Mesendoderm (in vitro differentiated cells): Measurements from ENCODE around the gene SAMD4A.

Experiments
- DNase-seq: peaks from one replicate; pipeline ENCODE4 v3.0.0; 2013
- H2AK5ac ChIP-seq: 2 replicates; pipeline ENCODE4 v1.6.1; 2013; ENCODE audit warnings: low read length, inconsistent platforms
- H2BK120ac ChIP-seq: 2 replicates; pipeline ENCODE4 v1.6.1; 2013; ENCODE audit warnings: low read depth, mild to moderate bottlenecking, low read length, moderate library complexity, mixed read lengths
- H2BK15ac ChIP-seq: replicated peaks from 2 replicates; pipeline ENCODE4 v1.6.1; 2013; ENCODE audit warnings: low read depth, mild to moderate bottlenecking, moderate library complexity
- H2BK5ac ChIP-seq: 2 replicates; pipeline ENCODE4 v1.6.1; 2013; ENCODE audit warnings: low read length, inconsistent platforms
- H3K18ac ChIP-seq: 2 replicates; pipeline ENCODE4 v1.6.1; 2013; ENCODE audit warnings: mild to moderate bottlenecking, low read length, mixed read lengths
- H3K23ac ChIP-seq: one replicate; pipeline ENCODE4 v1.6.1; 2013; ENCODE audit warnings: low read length
- H3K27ac ChIP-seq: 2 replicates; pipeline ENCODE4 v1.5.1; 2013; ENCODE audit warnings: low read depth, mild to moderate bottlenecking, inconsistent platforms, low read length, moderate library complexity
- H3K27me3 ChIP-seq: 2 replicates; pipeline ENCODE4 v1.6.1; 2013; ENCODE audit warnings: low read length, control low read depth, mild to moderate bottlenecking, inconsistent platforms; ENCODE audit not compliant: insufficient read depth, poor library complexity
- H3K36me3 ChIP-seq: 2 replicates; pipeline ENCODE4 v1.6.1; 2013; ENCODE audit warnings: low read length, inconsistent platforms; ENCODE audit not compliant: control insufficient read depth, insufficient read depth
- H3K4ac ChIP-seq: one replicate; pipeline ENCODE4 v1.6.1; 2013; ENCODE audit warnings: low read depth, mild to moderate bottlenecking, low read length, moderate library complexity
- H3K4me1 ChIP-seq: 2 replicates; pipeline ENCODE4 v1.6.1; 2013; ENCODE audit warnings: low read depth, low read length, inconsistent platforms; ENCODE audit not compliant: control insufficient read depth
- H3K4me2 ChIP-seq: 2 replicates; pipeline ENCODE4 v1.6.1; 2013; ENCODE audit warnings: low read length
- H3K4me3 ChIP-seq: 2 replicates; pipeline ENCODE4 v1.5.1; 2013; ENCODE audit warnings: mild to moderate bottlenecking, low read length
- H3K56ac ChIP-seq: one replicate; pipeline ENCODE4 v1.6.1; 2013; ENCODE audit warnings: low read length
- H3K79me1 ChIP-seq: 2 replicates; pipeline ENCODE4 v1.6.1; 2013; ENCODE audit warnings: low read length, inconsistent platforms
- H3K79me2 ChIP-seq: 2 replicates; pipeline ENCODE4 v1.6.1; 2013; ENCODE audit warnings: mild to moderate bottlenecking, low read length; ENCODE audit not compliant: control insufficient read depth, insufficient read depth
- H3K9ac ChIP-seq: 2 replicates; pipeline ENCODE4 v1.6.1; 2013; ENCODE audit warnings: low read length, inconsistent platforms
- H4K5ac ChIP-seq: one replicate; pipeline ENCODE4 v1.6.1; 2013; ENCODE audit warnings: low read length
- H4K8ac ChIP-seq: one replicate; pipeline ENCODE4 v1.6.1; 2013; ENCODE audit warnings: low read depth, mild to moderate bottlenecking, control low read depth, low read length, moderate library complexity
- WGBS: extraction: QIAGEN DNeasy Blood & Tissue Kit; methylation state at CpG from one replicate; pipeline ENCODE4 v1.1.7; 2013; ENCODE audit warnings: low lambda C conversion rate, missing lambda C conversion rate; ENCODE audit not compliant: insufficient coverage; ENCODE audit errors: extremely low coverage; 5-methylcytosine and 5-hydroxymethylcytosine counted together

The SAMD4A gene

DNA sequence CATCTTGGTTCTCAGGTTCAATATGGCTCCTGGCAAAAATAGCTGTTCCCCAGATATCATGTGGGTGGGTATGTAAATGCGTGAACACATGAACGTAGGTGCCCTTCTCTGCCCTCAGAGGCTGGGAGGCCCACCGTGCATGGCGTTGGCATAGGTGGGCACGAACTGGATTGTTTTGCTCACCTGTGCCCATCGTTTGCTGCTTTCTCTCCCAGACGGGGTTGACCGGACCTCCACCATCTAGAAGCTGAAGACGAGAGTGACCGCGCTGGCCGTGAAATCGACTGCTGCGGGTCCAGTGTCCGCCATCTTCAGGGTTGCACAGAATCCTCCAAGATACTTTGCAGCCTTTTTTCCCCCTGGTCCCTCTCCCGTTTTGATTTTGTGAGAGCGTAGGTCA lies 221.8 kb downstream of the SAMD4A start:
- no peak overlapping the region for H2BK5ac ChIP-seq
- no peak overlapping the region for H2BK120ac ChIP-seq
- no peaks in the 10 kb centered on the region for H3K79me1 ChIP-seq
- whole genome bisulfite sequencing: no CpG with 5 or more reads among the region's 17 CpGs
- H3K4me2 ChIP-seq: no peak overlapping the region
- DNase-seq: no peak
- no peak overlapping the region for H3K18ac ChIP-seq
- H3K4me1 ChIP-seq: no peaks in the 10 kb centered on the region
- H3K27me3 ChIP-seq: no peaks in the 10 kb centered on the region
- H3K56ac ChIP-seq: no peak overlapping the region
- no peak overlapping the region for H3K4me3 ChIP-seq
- H2AK5ac ChIP-seq: no peak overlapping the region
- no peak overlapping the region for H4K5ac ChIP-seq
- no peak overlapping the region for H4K8ac ChIP-seq
- no peaks in the 10 kb centered on the region for H3K79me2 ChIP-seq
- no peak overlapping the region for H3K23ac ChIP-seq
- H3K9ac ChIP-seq: no peak overlapping the region
- no peak overlapping the region for H3K27ac ChIP-seq
- no peak overlapping the region for H2BK15ac ChIP-seq
- no peak overlapping the region for H3K4ac ChIP-seq
- H3K36me3 ChIP-seq: peaks cover 1% of the 10 kb centered on the region

DNA sequence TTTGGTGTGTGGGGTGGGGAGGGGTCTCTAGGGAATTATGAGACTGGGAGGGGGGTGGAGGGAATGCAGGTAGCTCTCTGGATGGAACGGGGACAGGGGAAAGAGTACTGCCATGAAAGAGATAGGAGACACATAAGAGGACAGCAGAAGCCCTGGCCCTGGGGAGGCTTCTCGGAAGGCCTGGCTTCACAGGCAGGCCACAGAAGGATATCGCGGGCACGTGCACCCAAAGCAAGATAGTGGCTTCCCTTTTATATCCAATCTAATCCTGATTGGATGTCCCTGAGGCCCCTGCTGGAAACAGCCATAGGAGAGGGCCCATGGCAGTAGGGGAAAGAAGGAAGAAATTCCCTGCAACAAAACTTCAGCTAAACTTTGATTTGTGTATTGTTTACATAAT lies 222.2 kb downstream of the SAMD4A start:
- Histone ChIP-seq H3K4me2 (no peak overlapping the region), H3K9ac (no peak overlapping the region), H3K56ac (no peak overlapping the region), H3K79me2 (no peaks in the 10 kb centered on the region), H3K4ac (no peak overlapping the region), H3K18ac (no peak overlapping the region), H3K4me1 (no peaks in the 10 kb centered on the region), H2AK5ac (no peak overlapping the region), H3K4me3 (no peak overlapping the region), H4K8ac (no peak overlapping the region), H2BK15ac (no peak overlapping the region), H2BK120ac (no peak overlapping the region), H4K5ac (no peak overlapping the region), H3K79me1 (no peaks in the 10 kb centered on the region), H3K27me3 (no peaks in the 10 kb centered on the region), H2BK5ac (no peak overlapping the region), H3K36me3 (peaks cover 1% of the 10 kb centered on the region), H3K23ac (no peak overlapping the region), H3K27ac (no peak overlapping the region)
- no CpG with 5 or more reads among the region's 5 CpGs for WGBS
- DNase-seq: no peak

DNA sequence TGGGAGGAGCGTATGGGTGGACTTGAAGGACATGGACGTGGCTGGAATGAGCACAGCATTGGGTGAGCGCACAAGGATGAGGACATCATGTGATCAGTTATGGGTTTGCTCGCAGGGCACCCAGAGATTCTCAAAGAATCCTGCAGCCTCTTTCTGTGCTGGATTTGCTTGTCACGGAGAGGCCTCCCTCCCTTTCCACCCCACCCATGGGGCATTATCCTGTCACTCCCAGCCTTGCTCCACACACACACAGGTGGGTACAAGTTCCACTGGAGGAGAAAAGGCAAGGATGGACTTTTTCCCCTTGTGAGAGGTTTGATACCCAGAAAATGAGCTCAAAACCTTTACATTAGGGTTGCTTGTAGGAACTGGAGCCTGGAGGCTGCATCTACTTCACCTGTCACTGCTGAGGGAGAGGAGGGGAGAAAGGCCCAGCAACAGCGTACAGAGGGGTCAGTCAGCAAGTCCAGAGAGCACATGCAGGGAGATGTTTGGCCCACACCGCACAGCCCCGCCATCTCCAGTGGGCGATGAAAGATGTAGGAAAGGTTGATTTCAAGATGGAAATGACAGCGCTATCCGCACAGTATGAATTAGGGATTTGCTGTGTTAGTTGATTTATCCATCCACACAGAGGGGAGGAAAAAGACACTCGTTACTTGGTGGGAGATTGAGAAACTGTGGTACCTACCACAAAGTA lies 223.0 kb downstream of the SAMD4A start:
- H3K36me3 ChIP-seq: no peaks in the 10 kb centered on the region
- no CpG with 5 or more reads among the region's 12 CpGs for WGBS
- no peak overlapping the region for H3K4me2 ChIP-seq
- no peak overlapping the region for H3K23ac ChIP-seq
- H3K27me3 ChIP-seq: no peaks in the 10 kb centered on the region
- H3K56ac ChIP-seq: no peak overlapping the region
- H3K79me1 ChIP-seq: no peaks in the 10 kb centered on the region
- H2BK5ac ChIP-seq: no peak overlapping the region
- H3K4me3 ChIP-seq: no peak overlapping the region
- no peak overlapping the region for H3K18ac ChIP-seq
- no peak overlapping the region for H2BK120ac ChIP-seq
- H2BK15ac ChIP-seq: no peak overlapping the region
- H4K8ac ChIP-seq: no peak overlapping the region
- no peak for DNase-seq
- H3K4ac ChIP-seq: no peak overlapping the region
- no peaks in the 10 kb centered on the region for H3K4me1 ChIP-seq
- H3K27ac ChIP-seq: no peak overlapping the region
- H3K9ac ChIP-seq: no peak overlapping the region
- no peak overlapping the region for H4K5ac ChIP-seq
- no peak overlapping the region for H2AK5ac ChIP-seq
- H3K79me2 ChIP-seq: no peaks in the 10 kb centered on the region

DNA sequence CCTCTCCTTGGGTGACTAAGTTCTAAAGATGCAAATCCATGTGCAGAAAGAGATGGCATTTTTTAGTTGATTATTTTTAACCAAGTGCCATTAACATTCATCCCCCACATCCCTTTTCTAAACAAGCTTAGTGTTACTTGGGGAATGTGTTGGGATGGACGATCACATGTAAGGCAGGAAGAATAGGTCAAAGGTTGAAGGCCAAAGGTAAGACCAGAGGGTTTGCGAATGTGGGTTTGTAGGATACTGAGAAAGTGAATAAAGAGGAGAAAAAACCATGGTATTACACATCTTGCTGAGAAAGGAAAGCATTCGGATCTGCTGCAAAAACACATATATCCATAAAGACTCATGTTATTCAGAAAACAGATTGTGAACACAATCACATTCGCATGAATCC lies 224.1 kb downstream of the SAMD4A start:
- Histone ChIP-seq H2BK5ac (no peak overlapping the region), H3K4me2 (no peak overlapping the region), H4K8ac (no peak overlapping the region), H3K4me3 (no peak overlapping the region), H3K56ac (no peak overlapping the region), H3K27me3 (no peaks in the 10 kb centered on the region), H3K36me3 (no peaks in the 10 kb centered on the region), H3K79me2 (no peaks in the 10 kb centered on the region), H2BK120ac (no peak overlapping the region), H3K4me1 (no peaks in the 10 kb centered on the region), H3K79me1 (no peaks in the 10 kb centered on the region), H2BK15ac (no peak overlapping the region), H3K27ac (no peak overlapping the region), H3K9ac (no peak overlapping the region), H2AK5ac (no peak overlapping the region), H3K23ac (no peak overlapping the region), H4K5ac (no peak overlapping the region), H3K18ac (no peak overlapping the region), H3K4ac (no peak overlapping the region)
- no CpG with 5 or more reads among the region's 4 CpGs for WGBS
- no peak for DNase-seq

DNA sequence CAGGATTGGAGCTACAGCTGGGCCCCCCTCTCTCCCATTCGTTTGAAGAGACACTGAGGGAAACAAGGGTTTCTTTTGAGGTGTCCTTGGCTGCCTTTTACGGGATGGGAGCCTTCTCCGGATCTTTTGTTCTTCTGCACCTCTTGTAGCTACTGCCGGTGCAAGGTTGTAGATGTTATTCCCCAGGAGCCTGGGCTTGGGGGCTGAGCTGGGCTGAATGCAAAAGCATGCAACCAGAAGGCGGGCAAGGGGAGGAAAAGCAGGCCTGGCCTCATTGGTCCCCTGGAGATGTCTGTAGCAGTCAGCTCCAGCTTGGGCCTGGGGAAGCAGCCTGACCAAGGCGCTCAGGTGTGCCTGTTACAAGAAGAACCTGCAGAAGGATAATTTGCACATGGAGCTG lies 225.4 kb downstream of the SAMD4A start:
- H2BK15ac ChIP-seq: no peak overlapping the region
- H3K56ac ChIP-seq: no peak overlapping the region
- H4K8ac ChIP-seq: no peak overlapping the region
- H3K27me3 ChIP-seq: no peaks in the 10 kb centered on the region
- no peak for DNase-seq
- no peak overlapping the region for H3K23ac ChIP-seq
- H4K5ac ChIP-seq: no peak overlapping the region
- H2AK5ac ChIP-seq: no peak overlapping the region
- WGBS: no CpG with 5 or more reads among the region's 6 CpGs
- H3K4me3 ChIP-seq: no peak overlapping the region
- H3K27ac ChIP-seq: no peak overlapping the region
- H3K36me3 ChIP-seq: no peaks in the 10 kb centered on the region
- no peak overlapping the region for H3K18ac ChIP-seq
- H3K4me1 ChIP-seq: no peaks in the 10 kb centered on the region
- H3K4me2 ChIP-seq: no peak overlapping the region
- no peaks in the 10 kb centered on the region for H3K79me1 ChIP-seq
- no peak overlapping the region for H3K9ac ChIP-seq
- no peaks in the 10 kb centered on the region for H3K79me2 ChIP-seq
- no peak overlapping the region for H2BK120ac ChIP-seq
- H2BK5ac ChIP-seq: no peak overlapping the region
- H3K4ac ChIP-seq: no peak overlapping the region

DNA sequence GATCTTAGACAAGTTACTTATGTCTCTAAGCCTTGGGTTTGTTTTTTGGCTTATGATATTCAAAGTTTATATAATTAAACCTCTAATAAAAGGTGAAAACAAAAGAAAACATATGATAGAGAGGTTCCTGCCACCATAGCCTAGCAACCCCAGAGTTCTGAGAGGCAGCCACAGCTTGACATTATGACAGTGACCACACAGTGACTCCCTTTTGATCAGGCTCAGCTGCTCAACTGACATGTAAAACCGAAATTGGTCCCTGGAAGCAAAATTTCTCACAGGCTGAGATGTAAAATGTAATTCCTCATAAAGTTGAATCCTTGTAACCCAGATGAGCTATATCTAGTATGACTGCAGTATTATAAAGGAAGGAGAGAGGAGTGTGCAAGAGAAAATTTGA lies 227.2 kb downstream of the SAMD4A start:
- Histone ChIP-seq H3K18ac (no peak overlapping the region), H4K5ac (no peak overlapping the region), H2BK120ac (no peak overlapping the region), H3K9ac (no peak overlapping the region), H3K4me3 (no peak overlapping the region), H3K4ac (no peak overlapping the region), H3K27me3 (no peaks in the 10 kb centered on the region), H3K79me2 (no peaks in the 10 kb centered on the region), H3K27ac (no peak overlapping the region), H3K36me3 (no peaks in the 10 kb centered on the region), H2BK5ac (no peak overlapping the region), H3K79me1 (no peaks in the 10 kb centered on the region), H2BK15ac (no peak overlapping the region), H3K23ac (no peak overlapping the region), H3K4me1 (peaks cover 3% of the 10 kb centered on the region), H3K56ac (no peak overlapping the region), H2AK5ac (no peak overlapping the region), H3K4me2 (no peak overlapping the region), H4K8ac (no peak overlapping the region)
- DNase-seq: no peak
- no CpG with 5 or more reads among the region's 1 CpG for WGBS
